HG02943 (cell line): ENCODE measurements around the gene COL9A3.

Source experiments
- ATAC-seq: cut with Tn5 transposase; IDR thresholded peaks from one replicate; pipeline ENCODE4 v1.9.1; 2021; ENCODE audit warnings: mild to moderate bottlenecking, low read depth, moderate library complexity; ENCODE audit not compliant: unreplicated experiment

COL9A3 gene

GRCh38 chr20:62778058-62778457 lies 38.8 kb upstream of the COL9A3 start:
- no peak for ATAC-seq

GRCh38 chr20:62778601-62779416 lies 38.0 kb upstream of the COL9A3 start:
- ATAC-seq = no peak

DNA sequence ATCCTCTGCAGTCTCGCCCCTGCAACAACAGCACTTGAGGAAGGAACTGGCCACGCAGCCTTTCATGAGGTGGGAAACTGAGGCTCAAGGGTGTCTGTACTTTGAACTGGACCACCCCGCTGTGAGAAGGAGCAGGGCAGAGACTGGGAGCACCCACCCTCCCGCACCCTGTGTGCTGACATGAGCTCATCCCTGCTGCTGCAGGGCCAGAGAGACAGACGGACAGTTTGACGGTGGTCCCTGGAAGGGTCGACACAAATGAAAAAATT lies 37.5 kb upstream of the COL9A3 start:
- ATAC-seq = no peak

DNA sequence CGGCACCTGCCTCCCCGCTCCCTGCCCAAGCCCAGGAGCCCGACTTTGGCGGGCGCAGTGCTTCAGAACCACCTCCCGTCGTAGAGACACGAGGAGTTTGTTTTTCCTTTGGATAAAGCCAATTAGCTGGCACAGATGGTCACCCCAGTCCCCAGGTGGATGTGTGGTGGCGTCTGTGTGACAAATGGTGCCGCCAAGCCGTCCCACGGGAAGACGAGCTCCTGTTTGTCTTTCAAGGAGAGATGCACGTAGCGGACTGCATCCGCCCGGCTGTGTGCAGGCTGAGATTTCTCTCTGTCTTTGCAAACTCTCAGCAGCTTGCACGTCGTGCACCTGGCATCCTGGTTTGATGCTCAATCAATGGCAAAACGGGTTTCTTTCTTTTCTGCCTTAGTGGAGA lies 36.6 kb upstream of the COL9A3 start:
- no peak for ATAC-seq

- ATAC-seq = no peak
Measured at GRCh38 chr20:62780696-62781095, 36.2 kb upstream of the COL9A3 start.

GRCh38 chr20:62782149-62782892 lies 34.5 kb upstream of the COL9A3 start:
- ATAC-seq = no peak

GRCh38 chr20:62782893-62783278 lies 34.0 kb upstream of the COL9A3 start:
- no peak for ATAC-seq

DNA sequence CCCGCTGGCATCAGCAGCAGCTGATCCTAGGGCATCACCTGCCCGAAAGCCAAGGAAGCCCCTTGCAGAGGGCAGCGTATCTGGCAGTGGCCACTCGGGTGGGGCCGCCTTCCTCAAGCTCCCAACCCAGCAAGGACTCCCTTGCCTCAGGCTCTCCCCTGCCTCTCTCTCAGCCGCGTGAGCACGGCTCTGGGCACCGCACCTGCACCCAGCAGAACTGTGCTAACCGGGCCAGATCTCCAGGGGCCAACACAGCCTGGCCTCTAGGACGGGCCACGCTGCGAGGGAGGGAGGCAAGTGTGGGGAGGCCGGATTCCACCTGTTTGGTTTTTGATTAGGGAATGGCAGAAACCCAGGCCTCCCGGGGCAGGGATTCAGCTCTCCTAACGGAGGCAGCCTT lies 32.4 kb upstream of the COL9A3 start:
- no peak for ATAC-seq

DNA sequence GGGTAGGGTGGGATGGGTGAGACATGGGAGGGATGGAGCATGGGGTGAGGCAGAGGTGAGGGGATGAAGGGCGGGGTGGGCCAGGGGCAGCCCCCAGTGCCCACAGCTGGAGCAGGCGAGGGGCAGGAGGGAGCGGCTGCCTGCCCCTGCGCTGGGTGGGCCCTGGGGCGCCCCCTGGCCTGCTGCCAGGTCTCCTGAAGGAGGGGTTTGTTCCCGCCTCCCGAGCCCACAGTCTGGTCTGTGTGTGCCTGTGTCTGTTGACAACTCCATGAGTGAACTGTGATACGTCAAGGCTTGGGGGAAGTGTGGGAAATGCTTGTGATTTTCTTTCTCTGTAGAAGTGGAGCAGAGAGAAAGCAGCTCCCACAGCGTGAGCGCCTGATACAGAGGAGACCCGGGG lies 31.5 kb upstream of the COL9A3 start:
- no peak for ATAC-seq

- ATAC-seq = no peak
Measured at GRCh38 chr20:62786157-62786556, 30.7 kb upstream of the COL9A3 start.

DNA sequence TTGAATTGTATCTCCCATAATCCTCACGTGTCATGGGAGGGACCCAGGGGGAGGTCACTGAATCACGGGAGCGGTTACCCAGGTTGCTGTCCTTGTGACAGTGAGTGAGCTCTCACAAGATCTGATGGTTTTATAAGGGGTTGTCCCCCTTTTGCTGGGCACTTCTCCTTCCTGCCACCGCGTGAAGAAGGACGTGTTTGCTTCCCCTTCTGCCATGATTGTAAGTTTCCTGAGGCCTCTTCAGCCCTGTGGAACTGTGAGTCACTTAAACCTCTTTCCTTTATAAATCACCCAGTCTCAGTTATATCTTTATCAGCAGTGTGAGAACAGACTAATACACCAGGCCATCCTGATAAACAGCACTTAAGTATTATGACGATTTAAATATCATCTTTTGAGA lies 29.5 kb upstream of the COL9A3 start:
- ATAC-seq = no peak

- ATAC-seq = no peak
Measured at GRCh38 chr20:62787866-62788265, 29.0 kb upstream of the COL9A3 start.

DNA sequence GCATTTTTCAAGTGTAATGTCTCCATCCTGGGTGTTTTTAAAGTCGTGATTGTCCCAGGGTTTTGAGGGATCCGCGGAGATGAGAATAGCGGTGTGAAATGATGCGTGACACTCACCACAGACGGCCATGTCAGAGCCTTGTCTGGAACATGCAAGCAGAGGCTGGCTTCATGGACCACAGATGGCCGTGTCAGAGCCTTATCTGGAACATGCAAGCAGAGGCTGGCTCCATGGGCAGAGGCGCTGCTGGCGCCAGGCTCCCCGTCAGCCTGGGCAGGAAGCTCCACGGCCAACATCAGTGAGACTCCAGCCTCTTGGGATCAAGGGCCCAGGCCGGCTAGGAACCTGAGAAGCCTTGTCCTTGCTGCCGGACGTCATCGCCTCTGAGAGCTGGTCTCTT lies 28.2 kb upstream of the COL9A3 start:
- ATAC-seq = no peak

DNA sequence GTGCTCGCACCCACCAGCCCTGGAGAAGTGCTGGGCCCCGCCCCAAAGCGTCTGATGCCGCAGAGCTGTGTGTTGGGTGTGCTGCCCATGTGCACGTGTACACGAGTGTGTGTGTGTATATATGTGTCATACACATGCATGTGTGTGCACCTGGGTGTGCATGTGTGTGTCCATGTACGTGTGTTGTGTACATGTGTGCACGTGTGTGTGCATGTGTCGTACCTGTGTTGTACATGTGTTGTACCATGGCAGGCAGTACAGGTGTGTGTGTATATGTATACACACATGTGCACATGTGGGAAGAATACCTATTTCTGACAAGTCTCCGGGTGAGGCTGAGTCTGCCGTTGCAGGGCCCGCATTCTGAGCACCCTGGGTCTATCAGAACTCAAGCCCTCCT lies 26.8 kb upstream of the COL9A3 start:
- ATAC-seq = no peak

GRCh38 chr20:62791301-62792181 lies 25.3 kb upstream of the COL9A3 start:
- no peak for ATAC-seq

DNA sequence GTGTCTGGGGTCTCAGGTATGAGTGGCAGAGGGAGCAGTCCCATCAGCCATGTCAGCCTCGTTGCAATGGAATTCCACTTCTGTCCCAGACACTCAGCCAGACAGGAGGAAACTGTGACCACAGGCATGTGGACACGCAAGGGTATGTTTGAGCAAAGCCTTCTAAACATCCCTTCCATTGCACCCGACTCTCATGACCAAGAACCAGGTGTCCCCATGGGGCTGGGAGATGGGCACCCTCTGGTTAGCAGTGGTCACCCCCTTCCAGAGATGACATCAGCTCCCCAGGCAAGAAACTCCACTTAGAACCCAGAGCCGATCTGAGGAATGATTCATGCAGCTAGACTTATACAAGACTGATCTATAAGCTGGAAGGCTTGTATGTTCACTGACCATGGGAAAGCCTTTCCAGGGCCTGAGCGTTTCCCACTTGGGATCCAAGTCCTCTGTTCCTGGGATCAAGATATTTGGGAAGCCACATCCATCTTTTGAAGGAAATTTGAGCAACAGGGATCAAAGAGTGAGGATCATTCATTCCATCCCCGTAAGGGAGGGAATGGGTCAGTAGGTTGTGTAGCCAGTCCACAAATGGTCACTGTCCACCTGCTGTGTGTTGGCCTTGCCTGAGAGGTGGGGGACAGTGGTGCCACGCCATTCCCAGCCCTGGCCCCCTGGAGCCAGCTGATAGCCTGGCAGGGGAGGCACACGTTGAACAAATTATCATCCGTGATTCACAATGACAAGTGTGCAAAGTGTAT lies 24.5 kb upstream of the COL9A3 start:
- ATAC-seq = no peak

DNA sequence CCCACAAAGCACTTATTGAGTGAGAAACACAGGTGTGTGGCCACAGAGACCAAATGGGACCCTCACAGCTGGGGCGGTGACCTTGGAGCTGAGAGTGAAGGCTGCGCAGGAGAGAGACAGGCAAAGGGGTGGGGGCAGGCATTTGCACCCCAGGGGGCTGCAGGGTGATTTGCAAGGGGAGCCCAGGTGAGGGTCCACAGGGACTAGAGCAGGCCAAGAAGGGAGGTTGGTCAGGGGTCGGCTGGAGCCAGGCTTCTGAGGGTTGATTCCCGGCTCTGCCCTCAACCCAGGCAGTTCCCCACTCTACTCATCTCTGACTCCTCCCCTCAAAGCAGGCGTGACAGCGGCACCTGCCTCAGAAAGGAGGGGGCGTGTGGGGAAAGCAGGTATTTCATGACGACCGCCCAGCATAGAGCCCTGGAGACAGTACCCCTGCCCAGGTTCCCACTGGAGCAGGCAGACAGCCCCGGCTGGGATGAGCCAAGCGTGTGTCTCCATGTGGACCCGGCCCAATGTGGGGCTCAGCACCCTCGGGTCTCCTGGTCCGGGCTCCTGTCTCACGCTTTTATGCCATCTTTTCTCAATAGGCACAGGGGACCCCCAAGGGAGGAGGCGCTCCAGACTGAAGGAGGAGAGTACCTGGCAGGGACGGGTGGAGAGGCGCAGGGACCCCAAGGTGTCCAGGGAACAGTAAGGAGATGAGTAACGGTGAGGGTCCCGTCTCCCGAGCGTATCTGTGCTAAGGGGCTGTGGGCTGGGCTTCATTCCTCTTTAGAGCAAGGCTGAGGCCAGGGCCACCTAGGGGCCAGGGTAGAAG lies 23.7 kb upstream of the COL9A3 start:
- no peak for ATAC-seq

DNA sequence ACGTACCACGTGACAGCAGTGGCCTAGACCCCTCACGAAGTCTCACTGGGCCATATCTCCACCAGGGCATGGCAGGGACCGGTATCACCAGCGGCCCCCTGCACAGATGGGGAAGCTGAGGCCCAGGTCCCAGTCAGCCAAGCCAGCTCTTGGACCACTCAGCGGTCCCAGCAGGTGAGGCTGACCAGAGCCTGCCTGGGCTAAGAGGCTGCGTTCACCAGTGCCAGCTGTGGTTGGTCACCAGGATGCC lies 23.2 kb upstream of the COL9A3 start:
- ATAC-seq = no peak

GRCh38 chr20:62794007-62794724 lies 22.7 kb upstream of the COL9A3 start:
- ATAC-seq = peak; percentile 51
